Measurements from ENCODE around the gene MOCS3.

DNA sequence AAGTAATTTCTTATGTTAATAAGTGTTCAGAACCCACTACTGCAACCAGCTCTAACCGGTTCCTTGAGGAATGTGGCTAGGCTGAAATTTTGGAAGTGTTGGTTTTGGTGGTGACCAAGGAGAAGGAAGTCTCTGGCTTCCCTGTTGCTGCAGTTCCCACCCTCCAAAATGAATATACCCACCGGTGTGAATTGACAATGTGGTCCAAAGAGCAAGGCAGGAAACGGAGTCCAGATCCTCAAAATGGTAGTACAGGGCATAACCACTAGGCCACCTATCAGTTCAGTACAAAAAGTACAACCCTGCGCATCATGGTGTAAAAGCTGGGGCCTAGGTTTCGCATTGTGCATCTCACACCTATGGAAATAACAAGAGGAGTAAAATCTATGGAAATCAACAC lies 30.1 kb upstream of the MOCS3 start:
- TF ChIP-seq POLR2AphosphoS5 (IDR thresholded peaks at IDR 0.05; ENCODE audit: insufficient read depth, low read depth, low read length) (no peak), POLR2A (IDR thresholded peaks at IDR 0.05; ENCODE audit: low read depth, low read length) (no peak), JUN (IDR thresholded peaks at IDR 0.05; ENCODE audit: borderline replicate concordance, insufficient read depth, insufficient read length, low read depth) (no peak), EZH2 (IDR thresholded peaks at IDR 0.05; ENCODE audit: borderline replicate concordance, low read depth, low read length, severe bottlenecking) (no peak)
- TF ChIP-seq, protein P1, sequence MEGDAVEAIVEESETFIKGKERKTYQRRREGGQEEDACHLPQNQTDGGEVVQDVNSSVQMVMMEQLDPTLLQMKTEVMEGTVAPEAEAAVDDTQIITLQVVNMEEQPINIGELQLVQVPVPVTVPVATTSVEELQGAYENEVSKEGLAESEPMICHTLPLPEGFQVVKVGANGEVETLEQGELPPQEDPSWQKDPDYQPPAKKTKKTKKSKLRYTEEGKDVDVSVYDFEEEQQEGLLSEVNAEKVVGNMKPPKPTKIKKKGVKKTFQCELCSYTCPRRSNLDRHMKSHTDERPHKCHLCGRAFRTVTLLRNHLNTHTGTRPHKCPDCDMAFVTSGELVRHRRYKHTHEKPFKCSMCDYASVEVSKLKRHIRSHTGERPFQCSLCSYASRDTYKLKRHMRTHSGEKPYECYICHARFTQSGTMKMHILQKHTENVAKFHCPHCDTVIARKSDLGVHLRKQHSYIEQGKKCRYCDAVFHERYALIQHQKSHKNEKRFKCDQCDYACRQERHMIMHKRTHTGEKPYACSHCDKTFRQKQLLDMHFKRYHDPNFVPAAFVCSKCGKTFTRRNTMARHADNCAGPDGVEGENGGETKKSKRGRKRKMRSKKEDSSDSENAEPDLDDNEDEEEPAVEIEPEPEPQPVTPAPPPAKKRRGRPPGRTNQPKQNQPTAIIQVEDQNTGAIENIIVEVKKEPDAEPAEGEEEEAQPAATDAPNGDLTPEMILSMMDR (IDR thresholded peaks at IDR 0.05; ENCODE audit: extremely low read depth in 1 of 2, insufficient read depth in 1 of 2, low read depth in 1 of 2, low read length in 2 of 2) = no peak
